Heart left ventricle (tissue), 16 donors: Measurements from ENCODE around the gene SNN. TPM values are rescaled to one million over a fixed set of nuclear protein-coding genes. Genes with fewer than 3 reads are reported as not detected.

Source experiments
- ATAC-seq, 4 donors: fragments of 200-7000 bp; cut with Tn5 transposase; one replicate each; pipeline ENCODE4 v1.9.1; 2020 to 2022; ENCODE audit warnings: moderate library complexity in 4 of 4, mild to moderate bottlenecking in 3 of 4, moderate number of reproducible peaks in 1 of 4
- DNase-seq, 5 donors: peaks; one replicate each; pipeline ENCODE4 v3.0.0-alpha.2; 2020
- H3K27ac ChIP-seq, 12 donors: fragments of 200-600 bp; sonication (generic) in 4 of 12; one replicate each; pipeline versions ENCODE4 v1.5.0 to v1.8.0; 2016 to 2022; ENCODE audit warnings: mild to moderate bottlenecking in 2 of 12
- H3K27me3 ChIP-seq, 9 donors: fragments of 200-600 bp; sonication (generic) in 2 of 9; one replicate each; pipeline versions ENCODE4 v1.5.1 to v1.8.0; 2016 to 2022; ENCODE audit warnings: mild to moderate bottlenecking in 3 of 9
- H3K36me3 ChIP-seq, 9 donors: fragments of 200-600 bp; sonication (generic) in 2 of 9; one replicate each; pipeline versions ENCODE4 v1.5.0 to v1.8.0; 2018 to 2022; ENCODE audit warnings: mild to moderate bottlenecking in 2 of 9
- H3K4me1 ChIP-seq, 12 donors: fragments of 200-600 bp; sonication (generic) in 4 of 12; one replicate each; pipeline versions ENCODE4 v1.5.0 to v1.8.0; 2016 to 2022; ENCODE audit warnings: mild to moderate bottlenecking in 3 of 12
- H3K4me3 ChIP-seq, 12 donors: fragments of 200-600 bp; sonication (generic) in 4 of 12; one replicate each; pipeline versions ENCODE4 v1.5.0 to v1.8.0; 2017 to 2022; ENCODE audit warnings: mild to moderate bottlenecking in 9 of 12, moderate library complexity in 4 of 12
- H3K9me3 ChIP-seq, 12 donors: fragments of 200-600 bp; sonication (generic) in 4 of 12; one replicate each; pipeline versions ENCODE4 v1.5.0 to v1.8.0; 2016 to 2022; ENCODE audit warnings: mild to moderate bottlenecking in 1 of 12
- CTCF ChIP-seq, 12 donors: fragments of 200-600 bp; sonication (generic) in 4 of 12; IDR thresholded peaks; one replicate each; pipeline versions ENCODE4 v1.5.0 to v1.8.0; 2018 to 2022; ENCODE audit warnings: antibody characterized with exemption in 12 of 12, mild to moderate bottlenecking in 5 of 12
- POLR2A ChIP-seq, 2 donors: fragments of 450-650 bp; IDR thresholded peaks; one replicate each; pipeline ENCODE4 v1.6.1; 2017; ENCODE audit warnings: antibody characterized with exemption in 2 of 2, mild to moderate bottlenecking in 2 of 2, moderate library complexity in 2 of 2
- WGBS, 4 donors: extraction: QIAGEN DNeasy Blood & Tissue Kit in 2 of 4; methylation state at CpG; one replicate each; pipeline versions ENCODE4 v1.1.5 to v1.1.7; 2013 to 2018; 5-methylcytosine and 5-hydroxymethylcytosine counted together
- intact Hi-C, 10 donors: fragments of 100-400 bp; cut with DNase I; formaldehyde crosslinking; loops; one replicate each; pipeline versions ENCODE4 v1.11.1 to v1.14.2; 2022
- polyA plus RNA-seq, 2 donors: library from polyadenylated mRNA; stranded (reverse); fragments of 200-250 nt; gene quantifications; one replicate each; pipeline ENCODE4 v1.2.3, GENCODE V29; 2013
- total RNA-seq, 9 donors: library from RNA; depleted of rRNA in 2 of 9; stranded (reverse); fragments of >200 nt in 2 of 9; fragmentation: NEBNext Ultra II Directional in 3 of 9; extraction: Animal tissue kit (Norgen Biotek cat#: 25700) in 3 of 9; gene quantifications; one replicate each; pipeline versions ENCODE4 v1.1.0 to v1.2.4, GENCODE V29; 2016 to 2023
- donor health status: ischemic (EF 13 %, LVEDD 7.1; RV severe dilation, severe dysfunction).
- donor health status: healthy with polysubstance abuse.
- donor health status: DM: no; HTN: yes; CAD: no.
- donor health status: DM: no; HTN: no; CAD: no.
- donor health status: ischemic (EF 25% LVEDD 6.9; RV normal size, moderate dysfunction).
- donor health status: ischemic (EF 25% LVEDD 5.7; RV mildly dilated, moderate dysfunction).
- donor health status: healthy.
- donor health status: DM: yes; HTN: yes; CAD: no.
- donor health status: ischemic (EF 35%, LVEDD 5.7; RV mildly dilated, moderate dysfunction).
- donor health status: nonischemic (EF 11% LVEDD 7.7; RV severe dilation, severe dysfunction).
- donor health status: DM: yes; HTN: yes; CAD: no.
- donor health status: PGD.
- donor health status: ischemic (EF 29% LVEDD 5.4; RV normal size, mild dysfunction).
- donor health status: nonischemic (EF 23%, LVEDD 6.1; RV moderate dilation, normal function).

The SNN gene
- total and polyA plus RNA-seq, 11 donors, result 12.5 to 60.0 (median 36.4) TPM

DNA sequence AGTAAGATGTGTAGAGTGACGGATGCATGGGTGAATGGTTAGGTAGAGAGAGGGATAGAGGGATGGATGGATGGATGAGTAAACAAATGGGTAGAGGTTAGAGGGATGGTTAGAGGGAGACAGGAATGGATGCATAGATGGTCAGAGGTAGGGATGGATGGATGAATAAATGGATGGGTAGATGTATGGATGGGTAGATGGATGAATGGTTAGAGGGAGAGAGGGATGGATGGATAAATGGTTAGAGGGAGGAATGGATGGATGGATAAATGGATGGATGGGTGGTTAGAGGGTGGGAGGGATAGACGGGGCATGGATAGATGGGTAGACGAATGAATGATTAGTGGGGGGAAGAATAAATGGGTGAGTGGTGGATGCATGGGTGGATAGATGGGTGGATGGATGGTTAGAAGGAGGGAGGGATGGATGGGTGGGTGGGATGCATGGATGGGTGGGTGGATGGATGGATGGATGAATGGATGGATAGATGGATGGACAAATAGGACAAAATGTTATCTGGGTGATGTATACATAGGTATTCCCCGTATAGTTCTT is 29.2 kb upstream of the SNN start:
- TF ChIP-seq CTCF (IDR thresholded peaks at IDR 0.05) (no peak), POLR2A (IDR thresholded peaks at IDR 0.05) (no peak)
- ATAC-seq, result no peak
- DNase-seq, result no peak
- 46 to 58% (median 47%) methylated on average over 4 of the region's 4 CpGs for WGBS, 4 donors
- intact Hi-C loops, result loop anchor here in 1 of 10 donors (10.0 kb wide), 2 partner anchors 54 to 134 kb away; partner anchors contain the start of gene LITAF
- Histone ChIP-seq H3K36me3 (no peaks in the 10 kb centered on the region), H3K9me3 (no peaks in the 10 kb centered on the region), H3K27ac (peak overlapping the region in 4 of 12 donors; percentile 84 to 95 (median 89)), H3K4me1 (peaks cover 0 to 27% (median 14%) of the 10 kb centered on the region in 12 donors), H3K4me3 (no peak overlapping the region), H3K27me3 (no peaks in the 10 kb centered on the region)

DNA sequence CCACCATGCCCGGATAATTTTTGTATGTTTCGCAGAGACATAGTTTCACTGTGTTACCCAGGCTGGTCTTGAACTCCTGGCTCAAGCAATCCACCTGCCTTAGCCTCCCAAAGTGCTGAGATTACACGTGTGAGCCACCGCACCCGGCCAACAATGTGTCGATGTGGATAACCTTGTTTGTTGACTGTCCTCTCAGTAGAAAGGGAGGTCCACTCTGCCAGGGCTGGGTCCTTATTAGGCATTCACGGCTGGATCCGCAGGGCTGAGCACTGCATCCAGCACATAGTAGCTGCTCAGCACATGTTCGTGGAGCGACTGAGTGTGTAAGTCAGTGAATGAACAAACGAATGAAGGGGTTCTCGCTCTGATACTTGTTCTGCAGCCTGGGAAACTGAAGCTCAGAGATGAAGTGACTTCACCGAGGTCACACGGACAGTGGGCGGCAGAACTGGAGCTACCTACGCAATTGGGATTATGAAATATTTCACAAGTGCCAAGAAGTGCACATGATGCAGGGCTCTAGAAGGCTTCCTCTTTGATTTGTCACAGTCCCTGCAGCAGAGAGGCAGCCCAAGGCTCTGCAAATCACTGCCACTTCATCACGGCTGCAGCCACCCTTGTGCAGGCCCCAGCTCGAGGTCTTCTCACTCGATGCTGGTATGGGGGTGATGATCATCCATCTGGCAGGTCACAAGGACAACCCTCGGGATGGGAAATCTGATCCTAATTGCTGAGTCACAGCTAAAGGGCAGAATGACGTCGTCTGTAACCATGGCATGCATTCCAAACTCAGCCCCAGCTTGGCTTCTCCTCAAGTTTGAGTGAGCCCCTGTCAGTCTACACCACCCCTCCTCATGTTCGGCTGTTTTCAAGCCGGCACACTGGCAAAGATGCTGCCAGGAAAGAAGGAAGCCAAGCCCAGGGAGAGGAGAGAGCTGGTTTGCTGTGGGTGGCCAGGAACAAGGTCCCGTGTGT is 28.0 kb upstream of the SNN start:
- TF ChIP-seq POLR2A (IDR thresholded peaks at IDR 0.05) (peak in 1 of 2 donors; percentile 36), CTCF (IDR thresholded peaks at IDR 0.05) (no peak)
- DNase-seq (peak; percentile 80 to 94 (median 85)), ATAC-seq (peak; percentile 91 to 96 (median 94))
- H3K4me3 ChIP-seq, result no peak overlapping the region
- H3K4me1 ChIP-seq, result peaks cover 0 to 22% (median 14%) of the 10 kb centered on the region in 12 donors
- H3K9me3 ChIP-seq, result no peaks in the 10 kb centered on the region
- no peaks in the 10 kb centered on the region for H3K36me3 ChIP-seq
- 42 to 48% (median 44%) methylated on average over 21 to 25 of the region's 25 CpGs for WGBS, 4 donors
- peak overlapping the region; percentile 69 to 95 (median 88) for H3K27ac ChIP-seq
- intact Hi-C loops, result loop anchor here (2.0 to 10.0 kb wide), 17 partner anchors 53 to 243 kb away; partner anchors contain the start of gene LITAF (in 5 of the 10)
- no peaks in the 10 kb centered on the region for H3K27me3 ChIP-seq

- Histone ChIP-seq H3K27ac (peak overlapping the region; percentile 69 to 95 (median 88)), H3K27me3 (no peaks in the 10 kb centered on the region), H3K4me1 (peaks cover 0 to 22% (median 14%) of the 10 kb centered on the region in 12 donors), H3K4me3 (no peak overlapping the region), H3K36me3 (no peaks in the 10 kb centered on the region), H3K9me3 (no peaks in the 10 kb centered on the region)
- ATAC-seq (peak in 2 of 4 donors; percentile 42 to 44), DNase-seq (peak in 1 of 5 donors; percentile 44)
- 45 to 49% (median 45%) methylated on average over 20 of the region's 20 CpGs for WGBS, 4 donors
- intact Hi-C loops, result loop anchor here (2.0 to 10.0 kb wide), 16 partner anchors 54 to 244 kb away; partner anchors contain the start of gene LITAF (in 4 of the 10)
- TF ChIP-seq POLR2A (IDR thresholded peaks at IDR 0.05), result no peak
- TF ChIP-seq CTCF (IDR thresholded peaks at IDR 0.05), result peak; percentile 70 to 86 (median 79)
These were observed 27.1 kb upstream of the SNN start for GRCh38 chr16:11640987-11641817.
